KMS-11 (cell line): ENCODE data around the gene GP9.

Source experiments
- H2AFZ ChIP-seq: fragments of 200-600 bp; sonication (generic); 2 replicates; pipeline ENCODE4 v1.6.1; 2016; ENCODE audit warnings: antibody characterized with exemption, mixed run types, low read depth
- H3K27ac ChIP-seq: fragments of 200-600 bp; sonication (generic); 2 replicates; pipeline ENCODE4 v1.6.1; 2016; ENCODE audit warnings: mild to moderate bottlenecking, mixed run types
- H3K27me3 ChIP-seq: fragments of 200-600 bp; sonication (generic); 2 replicates; pipeline ENCODE4 v1.6.1; 2017; ENCODE audit warnings: mild to moderate bottlenecking, low read depth, mixed run types, moderate library complexity; ENCODE audit not compliant: insufficient read depth
- H3K36me3 ChIP-seq: fragments of 200-600 bp; sonication (generic); 2 replicates; pipeline ENCODE4 v1.6.1; 2017; ENCODE audit warnings: mild to moderate bottlenecking, mixed run types; ENCODE audit not compliant: insufficient read depth
- H3K4me1 ChIP-seq: fragments of 200-600 bp; sonication (generic); 2 replicates; pipeline ENCODE4 v1.6.1; 2016; ENCODE audit warnings: mild to moderate bottlenecking, low read depth, mixed run types; ENCODE audit not compliant: poor library complexity, severe bottlenecking
- H3K4me2 ChIP-seq: fragments of 200-600 bp; sonication (generic); 2 replicates; pipeline ENCODE4 v1.7.0; 2016; ENCODE audit warnings: mild to moderate bottlenecking, mixed run types
- H3K4me3 ChIP-seq: fragments of 200-600 bp; sonication (generic); IDR thresholded peaks from 2 replicates; pipeline ENCODE4 v1.6.1; 2017; ENCODE audit warnings: low read depth, low read length, mixed read lengths; ENCODE audit not compliant: insufficient read depth
- H3K79me2 ChIP-seq: fragments of 200-600 bp; sonication (generic); 2 replicates; pipeline ENCODE4 v1.6.1; 2016; ENCODE audit warnings: low read depth, mixed run types; ENCODE audit not compliant: insufficient read depth
- H3K9ac ChIP-seq: fragments of 200-600 bp; sonication (generic); 2 replicates; pipeline ENCODE4 v1.6.1; 2016; ENCODE audit warnings: mild to moderate bottlenecking, mixed run types
- H4K20me1 ChIP-seq: fragments of 200-600 bp; sonication (generic); 2 replicates; pipeline ENCODE4 v1.6.1; 2016; ENCODE audit warnings: mild to moderate bottlenecking, mixed run types; ENCODE audit not compliant: insufficient read depth
- TF ChIP-seq, protein P1 (sequence below): fragments of 200-600 bp; sonication (generic); conservative IDR thresholded peaks from 2 replicates; pipeline ENCODE4 v1.6.1; 2017; ENCODE audit warnings: low read depth, mild to moderate bottlenecking, antibody characterized with exemption, low read length, moderate library complexity, mixed read lengths

The GP9 gene

DNA sequence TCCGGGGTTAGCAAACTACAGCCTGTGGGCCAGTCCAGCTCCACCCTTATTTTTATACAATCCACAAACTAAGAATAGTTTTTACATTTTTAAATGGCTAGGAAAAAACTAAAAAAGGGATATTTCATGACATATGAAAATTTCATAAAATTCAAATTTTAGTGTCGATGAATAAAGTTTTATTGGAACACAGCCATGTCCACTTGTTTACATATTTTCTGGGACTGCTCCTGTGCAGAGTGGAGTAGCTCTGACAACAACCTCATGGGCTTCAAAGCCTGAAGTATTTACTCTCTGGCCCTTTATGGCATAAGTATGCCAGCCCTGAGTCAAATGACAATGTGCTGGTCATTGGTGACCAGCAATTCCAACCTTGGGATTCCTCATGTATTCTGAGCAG is 42.3 kb upstream of the GP9 start:
- no peak overlapping the region for H2AFZ ChIP-seq
- H3K36me3 ChIP-seq, result no peaks in the 10 kb centered on the region
- TF ChIP-seq, protein P1, sequence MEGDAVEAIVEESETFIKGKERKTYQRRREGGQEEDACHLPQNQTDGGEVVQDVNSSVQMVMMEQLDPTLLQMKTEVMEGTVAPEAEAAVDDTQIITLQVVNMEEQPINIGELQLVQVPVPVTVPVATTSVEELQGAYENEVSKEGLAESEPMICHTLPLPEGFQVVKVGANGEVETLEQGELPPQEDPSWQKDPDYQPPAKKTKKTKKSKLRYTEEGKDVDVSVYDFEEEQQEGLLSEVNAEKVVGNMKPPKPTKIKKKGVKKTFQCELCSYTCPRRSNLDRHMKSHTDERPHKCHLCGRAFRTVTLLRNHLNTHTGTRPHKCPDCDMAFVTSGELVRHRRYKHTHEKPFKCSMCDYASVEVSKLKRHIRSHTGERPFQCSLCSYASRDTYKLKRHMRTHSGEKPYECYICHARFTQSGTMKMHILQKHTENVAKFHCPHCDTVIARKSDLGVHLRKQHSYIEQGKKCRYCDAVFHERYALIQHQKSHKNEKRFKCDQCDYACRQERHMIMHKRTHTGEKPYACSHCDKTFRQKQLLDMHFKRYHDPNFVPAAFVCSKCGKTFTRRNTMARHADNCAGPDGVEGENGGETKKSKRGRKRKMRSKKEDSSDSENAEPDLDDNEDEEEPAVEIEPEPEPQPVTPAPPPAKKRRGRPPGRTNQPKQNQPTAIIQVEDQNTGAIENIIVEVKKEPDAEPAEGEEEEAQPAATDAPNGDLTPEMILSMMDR, result no peak
- H3K4me1 ChIP-seq, result no peaks in the 10 kb centered on the region
- H3K27me3 ChIP-seq, result no peaks in the 10 kb centered on the region
- no peaks in the 10 kb centered on the region for H4K20me1 ChIP-seq
- no peak overlapping the region for H3K9ac ChIP-seq
- H3K27ac ChIP-seq, result no peak overlapping the region
- H3K4me3 ChIP-seq, result no peak overlapping the region
- H3K79me2 ChIP-seq, result no peaks in the 10 kb centered on the region
- no peak overlapping the region for H3K4me2 ChIP-seq

DNA sequence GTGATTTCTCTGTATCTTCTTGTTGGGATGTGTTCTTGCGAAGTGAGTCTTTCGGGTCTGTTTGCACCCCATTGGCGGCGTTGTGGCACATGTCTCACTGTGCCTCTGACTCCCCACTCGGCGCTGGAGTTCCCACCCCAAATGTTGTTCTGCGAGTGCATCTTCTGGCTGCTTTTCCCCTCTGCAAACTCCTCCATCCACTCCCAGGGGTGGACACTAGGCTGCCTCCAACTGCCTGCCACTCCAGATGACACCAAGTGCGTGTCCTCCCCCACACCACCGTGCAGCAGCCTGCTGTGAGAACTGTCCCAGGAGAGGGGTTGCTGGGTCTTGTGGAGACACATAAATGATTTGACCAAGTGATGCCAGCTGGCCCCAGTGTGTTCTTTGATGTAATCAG is 41.8 kb upstream of the GP9 start:
- no peaks in the 10 kb centered on the region for H3K36me3 ChIP-seq
- H3K4me2 ChIP-seq, result no peak overlapping the region
- H3K4me1 ChIP-seq, result no peaks in the 10 kb centered on the region
- H4K20me1 ChIP-seq, result no peaks in the 10 kb centered on the region
- no peak overlapping the region for H2AFZ ChIP-seq
- H3K27ac ChIP-seq, result no peak overlapping the region
- H3K79me2 ChIP-seq, result no peaks in the 10 kb centered on the region
- TF ChIP-seq, protein P1, result no peak
- no peak overlapping the region for H3K4me3 ChIP-seq
- no peaks in the 10 kb centered on the region for H3K27me3 ChIP-seq
- no peak overlapping the region for H3K9ac ChIP-seq

DNA sequence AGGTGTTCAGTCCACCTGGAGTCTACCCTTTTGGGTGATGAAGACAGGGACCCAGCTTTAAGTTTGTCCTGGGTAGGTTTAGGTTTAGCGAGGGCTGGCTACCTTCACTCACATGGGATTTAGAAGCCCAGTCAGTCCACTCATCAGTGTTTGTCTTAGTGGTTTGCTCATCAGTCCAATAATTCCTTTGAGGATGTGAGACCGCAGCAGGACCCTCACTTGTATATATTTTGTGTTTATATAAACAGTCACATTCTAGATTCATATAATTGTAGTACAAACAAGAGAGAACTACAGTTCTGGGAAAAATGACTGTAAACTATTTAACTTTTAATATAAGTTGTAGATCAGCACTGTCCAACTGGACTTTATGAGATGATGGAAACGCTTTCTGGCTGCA is 41.3 kb upstream of the GP9 start:
- TF ChIP-seq, protein P1, result no peak
- Histone ChIP-seq H3K27ac (no peak overlapping the region), H3K4me2 (no peak overlapping the region), H3K36me3 (no peaks in the 10 kb centered on the region), H3K79me2 (no peaks in the 10 kb centered on the region), H3K27me3 (no peaks in the 10 kb centered on the region), H3K4me3 (no peak overlapping the region), H3K4me1 (no peaks in the 10 kb centered on the region), H2AFZ (no peak overlapping the region), H3K9ac (no peak overlapping the region), H4K20me1 (no peaks in the 10 kb centered on the region)

DNA sequence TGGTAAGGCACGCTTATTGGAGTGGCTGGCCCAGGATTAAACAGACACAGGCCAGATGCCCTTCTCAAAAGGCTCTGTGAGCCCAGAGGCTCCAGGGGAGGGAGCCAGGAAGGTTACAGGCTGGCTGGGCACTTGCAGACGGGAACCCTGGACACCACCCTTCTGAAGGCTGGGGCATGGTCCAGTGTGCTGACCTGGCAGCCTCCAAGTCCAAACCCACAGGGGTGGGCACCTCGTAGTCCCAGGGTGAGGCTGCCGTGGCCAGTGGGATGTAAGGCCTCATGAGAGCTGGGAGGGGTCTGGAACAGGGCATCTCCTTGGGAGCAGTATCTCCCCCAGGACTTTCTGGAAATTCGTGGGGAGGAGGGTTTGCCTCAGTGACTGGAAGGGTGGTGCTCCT is 39.9 kb upstream of the GP9 start:
- no peaks in the 10 kb centered on the region for H4K20me1 ChIP-seq
- no peaks in the 10 kb centered on the region for H3K79me2 ChIP-seq
- TF ChIP-seq, protein P1, result no peak
- no peak overlapping the region for H2AFZ ChIP-seq
- H3K9ac ChIP-seq, result no peak overlapping the region
- H3K4me3 ChIP-seq, result no peak overlapping the region
- no peaks in the 10 kb centered on the region for H3K27me3 ChIP-seq
- no peak overlapping the region for H3K4me2 ChIP-seq
- H3K36me3 ChIP-seq, result no peaks in the 10 kb centered on the region
- no peaks in the 10 kb centered on the region for H3K4me1 ChIP-seq
- H3K27ac ChIP-seq, result no peak overlapping the region

DNA sequence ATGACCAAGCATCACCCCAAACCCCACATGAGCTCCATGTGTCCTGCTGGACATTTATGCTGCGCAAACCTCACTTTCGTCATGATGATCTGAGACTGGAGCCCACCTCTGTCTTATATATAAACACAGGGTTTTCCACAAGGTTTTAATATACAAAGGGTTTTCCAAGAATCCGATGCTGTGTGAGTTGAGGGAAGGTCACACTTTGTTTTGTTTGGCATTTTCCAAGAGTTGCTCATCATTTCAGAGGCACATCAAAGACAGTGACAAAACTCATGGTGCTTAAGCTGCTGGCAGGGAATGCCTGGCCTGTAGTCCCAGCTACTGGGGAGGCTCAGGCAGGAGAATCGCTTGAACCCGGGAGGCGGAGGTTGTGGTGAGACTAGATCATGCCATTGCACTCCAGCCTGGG is 39.4 kb upstream of the GP9 start:
- no peaks in the 10 kb centered on the region for H4K20me1 ChIP-seq
- H3K4me3 ChIP-seq, result no peak overlapping the region
- no peaks in the 10 kb centered on the region for H3K36me3 ChIP-seq
- no peak overlapping the region for H3K27ac ChIP-seq
- no peaks in the 10 kb centered on the region for H3K27me3 ChIP-seq
- H3K9ac ChIP-seq, result no peak overlapping the region
- H3K4me1 ChIP-seq, result no peaks in the 10 kb centered on the region
- H2AFZ ChIP-seq, result no peak overlapping the region
- H3K79me2 ChIP-seq, result no peaks in the 10 kb centered on the region
- TF ChIP-seq, protein P1, result no peak
- H3K4me2 ChIP-seq, result no peak overlapping the region
